ENCODE data around the gene SRXN1.

GRCh38 chr20:680638-681187 is 27.7 kb upstream of the SRXN1 start:
- TF ChIP-seq CTCF (IDR thresholded peaks at IDR 0.05; ENCODE audit: insufficient read depth, low read depth, low read length) (no peak), EZH2 (IDR thresholded peaks at IDR 0.05; ENCODE audit: insufficient read depth, low read length) (no peak)
